HEK293T (cell line): ENCODE data around the gene REXO4.

Source experiments
- BHLHE40 ChIP-seq: fragments of 450-650 bp; IDR thresholded peaks from 2 replicates; pipeline ENCODE4 v1.6.1; 2016; ENCODE audit warnings: mild to moderate bottlenecking, moderate library complexity, borderline replicate concordance
- ELF4 ChIP-seq: fragments of 450-650 bp; IDR thresholded peaks from 2 replicates; pipeline ENCODE4 v1.6.1; 2017; ENCODE audit warnings: antibody characterized with exemption
- FOXA1 ChIP-seq: fragments of 450-650 bp; IDR thresholded peaks from 2 replicates; pipeline ENCODE4 v1.6.1; 2016; ENCODE audit warnings: mild to moderate bottlenecking
- FOXK2 ChIP-seq: fragments of 450-650 bp; IDR thresholded peaks from 2 replicates; pipeline ENCODE4 v1.6.1; 2016; ENCODE audit warnings: mild to moderate bottlenecking
- FOXM1 ChIP-seq: fragments of 450-650 bp; IDR thresholded peaks from 2 replicates; pipeline ENCODE4 v1.6.1; 2017; ENCODE audit warnings: mild to moderate bottlenecking, borderline replicate concordance
- HDGF ChIP-seq: fragments of 450-650 bp; IDR thresholded peaks from 2 replicates; pipeline ENCODE4 v1.6.1; 2017; ENCODE audit warnings: antibody characterized with exemption, borderline replicate concordance
- L3MBTL2 ChIP-seq: fragments of 450-650 bp; conservative IDR thresholded peaks from 2 replicates; pipeline ENCODE4 v1.6.1; 2016; ENCODE audit warnings: mild to moderate bottlenecking
- LEF1 ChIP-seq: fragments of 450-650 bp; IDR thresholded peaks from 2 replicates; pipeline ENCODE4 v1.6.1; 2017; ENCODE audit warnings: mild to moderate bottlenecking, borderline replicate concordance
- NFRKB ChIP-seq: fragments of 450-650 bp; IDR thresholded peaks from 2 replicates; pipeline ENCODE4 v1.6.1; 2016; ENCODE audit warnings: mild to moderate bottlenecking, moderate library complexity
- SP1 ChIP-seq: fragments of 450-650 bp; IDR thresholded peaks from 2 replicates; pipeline ENCODE4 v1.6.1; 2017
- SUZ12 ChIP-seq: fragments of 450-650 bp; IDR thresholded peaks from 2 replicates; pipeline ENCODE4 v1.6.1; 2016; ENCODE audit warnings: mild to moderate bottlenecking
- ZNF384 ChIP-seq: fragments of 450-650 bp; IDR thresholded peaks from 2 replicates; pipeline ENCODE4 v1.6.1; 2016

GRCh38 chr9:133357656-133358055 lies 60.2 kb downstream of the REXO4 start:
- TF ChIP-seq SUZ12 (no peak), FOXA1 (no peak), BHLHE40 (no peak), ELF4 (no peak), L3MBTL2 (no peak), FOXM1 (no peak), FOXK2 (no peak), SP1 (no peak), HDGF (no peak), LEF1 (no peak), ZNF384 (no peak), NFRKB (no peak)
